Stimulated activated CD8-positive, alpha-beta memory T cell treated with anti-CD3 and anti-CD28 coated beads, Interleukin-7, amount 100 ng/mL, for 24 hours (primary cell): ENCODE results near the gene INSL4.

Experiments
- DNase-seq: peaks from one replicate; pipeline ENCODE4 v3.0.0-alpha.2; 2020; ENCODE audit warnings: low read depth

The INSL4 gene

GRCh38 chr9:5231212-5231611 is at the start of gene INSL4:
INSL4 (plus strand) TSS chr9:5231419; CDS start chr9:5231524, 105 bp downstream.
- no peak for DNase-seq

GRCh38 chr9:5184776-5185175 is 46.4 kb upstream of the INSL4 start:
- no peak for DNase-seq

- no peak for DNase-seq
Observed at GRCh38 chr9:5185220-5185840, 45.9 kb upstream of the INSL4 start, which contains the start of gene INSL6. INSL6 (minus strand) TSS chr9:5185639; CDS start chr9:5185602, 37 bp downstream.

GRCh38 chr9:5186416-5187169 is 44.6 kb upstream of the INSL4 start:
- DNase-seq, result no peak

- no peak for DNase-seq
Observed at GRCh38 chr9:5188060-5188984, 42.9 kb upstream of the INSL4 start.

GRCh38 chr9:5191985-5192384 is 39.2 kb upstream of the INSL4 start:
- DNase-seq, result no peak

- DNase-seq, result no peak
Observed at GRCh38 chr9:5193345-5193744, 37.9 kb upstream of the INSL4 start.

GRCh38 chr9:5195463-5195862 is 35.8 kb upstream of the INSL4 start:
- DNase-seq, result no peak

- DNase-seq, result no peak
Observed at GRCh38 chr9:5205071-5205470, 26.1 kb upstream of the INSL4 start.

- DNase-seq, result no peak
Observed at GRCh38 chr9:5230554-5230953, 665 bp upstream of the INSL4 start.

- DNase-seq, result no peak
Observed at GRCh38 chr9:5263351-5264218, 32.4 kb downstream of the INSL4 start.

- no peak for DNase-seq
Observed at GRCh38 chr9:5264219-5264595, 33.0 kb downstream of the INSL4 start.

GRCh38 chr9:5265939-5266338 is 34.7 kb downstream of the INSL4 start:
- DNase-seq, result no peak

GRCh38 chr9:5269249-5269715 is 38.1 kb downstream of the INSL4 start:
- no peak for DNase-seq

GRCh38 chr9:5274770-5275169 is 43.6 kb downstream of the INSL4 start:
- no peak for DNase-seq

- DNase-seq, result no peak
Observed at GRCh38 chr9:5278486-5278885, 47.3 kb downstream of the INSL4 start.
